K562 (cell line): ENCODE data around the gene IKZF3. TPM values are rescaled to one million over a fixed set of nuclear protein-coding genes. Genes with fewer than 3 reads are reported as not detected.
A peak's percentile ranks its signal among the peaks of the same experiment; 100 is the strongest.
"Not testable (repeated sequence)": the region's sequence is repeated elsewhere in the genome, so short reads cannot be mapped to it uniquely, and the experiment has no call there.

ENCODE experiments used
- ATAC-seq: fragments of 200-7000 bp; cut with Tn5 transposase; 3 replicates; pipeline ENCODE4 v1.9.1; 2020; ENCODE audit warnings: moderate library complexity
- BruUV-seq: library from RNA; stranded (reverse); fragments of 400-500 nt; replicated peaks from 2 replicates; lab custom pipeline; 2021; lab: Mats Ljungman, UMichigan
- CTCF ChIA-PET: fragments of 300-600 bp; formaldehyde crosslinking; extraction: SDS; loops from one replicate; lab custom pipeline; 2021; ENCODE audit warnings: low intra/inter-chr PET ratio; lab: Yijun Ruan, JAX
- POLR2A ChIA-PET: fragments of 300-600, 350-650 bp; sonication (Branson Sonifier 250); formaldehyde crosslinking; extraction: SDS; loops from one replicate; lab custom pipeline; 2021; ENCODE audit warnings: antibody characterized with exemption, inconsistent platforms; lab: Yijun Ruan, JAX
- DNase-seq, 4 experiments: peaks; one replicate each; pipeline versions ENCODE4 v3.0.0 to v3.0.0-alpha.2; 2011 to 2018; ENCODE audit warnings: low spot score in 3 of 4, mixed read lengths in 3 of 4; ENCODE audit errors: extremely low read depth in 1 of 4
- FAIRE-seq: peaks from 2 replicates; lab custom pipeline; 2011; peaks lifted over from hg19 to GRCh38; lab: Jason Lieb, UNC
- H2AFZ ChIP-seq: 2 replicates; pipeline ENCODE4 v1.6.0; 2011; ENCODE audit warnings: low read depth, low read length, control low read depth, inconsistent platforms
- H3K27ac ChIP-seq: fragments of 200-600 bp; 3 replicates; pipeline ENCODE4 v1.8.0; 2011; ENCODE audit warnings: low read depth, mild to moderate bottlenecking, control low read depth, inconsistent platforms, low read length, moderate library complexity, mixed read lengths; ENCODE audit errors: extremely low read depth
- H3K27me3 ChIP-seq, 2 experiments: fragments of 300-600 bp in 1 of 2; 2 replicates in 1 of 2; 3 replicates in 1 of 2; pipeline versions ENCODE4 v1.6.0 to v1.8.0; 2011; ENCODE audit warnings: inconsistent platforms in 2 of 2, low read length in 2 of 2, mild to moderate bottlenecking in 1 of 2, mixed read lengths in 1 of 2, moderate library complexity in 1 of 2; ENCODE audit not compliant: control insufficient read depth in 2 of 2, insufficient read depth in 2 of 2
- H3K36me3 ChIP-seq: fragments of 300-600 bp; 3 replicates; pipeline ENCODE4 v1.8.0; 2011; ENCODE audit warnings: mild to moderate bottlenecking, low read length, inconsistent platforms; ENCODE audit not compliant: control insufficient read depth, insufficient read depth
- H3K4me1 ChIP-seq, 2 experiments: fragments of 200-600 bp in 1 of 2; replicated peaks in 1 of 2; 2 replicates in 1 of 2; 3 replicates in 1 of 2; pipeline versions ENCODE4 v1.5.1 to v1.8.0; 2011; ENCODE audit warnings: inconsistent platforms in 2 of 2, low read length in 2 of 2, mild to moderate bottlenecking in 1 of 2, mixed read lengths in 1 of 2, moderate library complexity in 1 of 2; ENCODE audit not compliant: control insufficient read depth in 2 of 2, insufficient read depth in 2 of 2
- H3K4me2 ChIP-seq: 2 replicates; pipeline ENCODE4 v1.6.1; 2011; ENCODE audit warnings: low read length, control low read depth, inconsistent platforms, mixed read lengths; ENCODE audit not compliant: insufficient read depth
- H3K4me3 ChIP-seq: fragments of 200-600 bp; sonication (generic), shearing (Covaris generic); 2 replicates; pipeline ENCODE4 v1.5.1; 2016; ENCODE audit warnings: control low read depth, inconsistent platforms
- H3K79me2 ChIP-seq: fragments of 200-600 bp; 3 replicates; pipeline ENCODE4 v1.8.0; 2011; ENCODE audit warnings: low read length, inconsistent platforms; ENCODE audit not compliant: control insufficient read depth, insufficient read depth
- H3K9ac ChIP-seq, 2 experiments: 2 replicates each; pipeline versions ENCODE4 v1.6.0 to v1.6.1; 2011; ENCODE audit warnings: low read depth in 2 of 2, low read length in 2 of 2, control low read depth in 1 of 2, inconsistent platforms in 1 of 2, mild to moderate bottlenecking in 1 of 2, mixed read lengths in 1 of 2; ENCODE audit not compliant: insufficient read depth in 1 of 2
- H3K9me1 ChIP-seq: one replicate; pipeline ENCODE4 v1.6.0; 2011; ENCODE audit warnings: inconsistent platforms, mild to moderate bottlenecking, low read length, moderate library complexity; ENCODE audit not compliant: control insufficient read depth, insufficient read depth
- H3K9me3 ChIP-seq: replicated peaks from 2 replicates; pipeline ENCODE4 v1.5.1; 2011; ENCODE audit warnings: low read depth, low read length, inconsistent platforms; ENCODE audit not compliant: control insufficient read depth, insufficient read depth
- H4K20me1 ChIP-seq: replicated peaks from 2 replicates; pipeline ENCODE4 v1.6.1; 2011; ENCODE audit warnings: low read length, inconsistent platforms, mixed read lengths; ENCODE audit not compliant: control insufficient read depth, insufficient read depth
- ARHGAP35 ChIP-seq: fragments of 450-650 bp; IDR thresholded peaks from 2 replicates; pipeline ENCODE4 v1.6.1; 2018; ENCODE audit not compliant: partially characterized antibody
- BCL6 ChIP-seq: fragments of 250-450 bp; sonication (Bioruptor Pico); IDR thresholded peaks from 2 replicates; pipeline ENCODE4 v1.4.0; 2020
- HMGN3 ChIP-seq: IDR thresholded peaks from 2 replicates; pipeline ENCODE4 v1.6.1; 2011; ENCODE audit warnings: borderline replicate concordance, low read depth, mild to moderate bottlenecking, mixed read lengths, low read length; ENCODE audit not compliant: insufficient read length; ENCODE audit errors: extremely low read depth
- HSF4 ChIP-seq: fragments of 250-450 bp; sonication (Bioruptor Pico); IDR thresholded peaks from 2 replicates; pipeline ENCODE4 v2.1.2; 2022; ENCODE audit warnings: mild to moderate bottlenecking, moderate library complexity, borderline replicate concordance
- MEF2D ChIP-seq: conservative IDR thresholded peaks from 2 replicates; pipeline ENCODE4 v1.6.1; 2016; ENCODE audit warnings: low read depth, missing genetic modification characterization, missing compliant biosample characterization
- NKRF ChIP-seq: fragments of 450-650 bp; IDR thresholded peaks from 2 replicates; pipeline ENCODE4 v1.6.1; 2016; ENCODE audit warnings: borderline replicate concordance
- PTTG1 ChIP-seq: fragments of 450-650 bp; IDR thresholded peaks from 2 replicates; pipeline ENCODE4 v1.6.1; 2016; ENCODE audit warnings: low read depth, mild to moderate bottlenecking, missing genetic modification characterization, missing compliant biosample characterization
- RBM15 ChIP-seq: fragments of 200-400 bp; formaldehyde crosslinking; IDR thresholded peaks from 2 replicates; pipeline ENCODE4 v1.6.1; 2018; ENCODE audit warnings: mild to moderate bottlenecking, low read length, moderate library complexity; ENCODE audit not compliant: insufficient read depth
- SMAD2 ChIP-seq: fragments of 150-350 bp; IDR thresholded peaks from 2 replicates; pipeline ENCODE4 v1.6.1; 2014; ENCODE audit warnings: low read depth, mild to moderate bottlenecking, low read length
- TEAD4 ChIP-seq, 2 experiments: sonication (generic) in 1 of 2; formaldehyde crosslinking in 1 of 2; IDR thresholded peaks; 2 replicates each; pipeline versions ENCODE4 v1.6.1 to v1.8.0; 2012 to 2022; ENCODE audit warnings: borderline replicate concordance in 1 of 2, inconsistent platforms in 1 of 2, low read length in 1 of 2, mild to moderate bottlenecking in 1 of 2, missing genetic modification reagents in 1 of 2
- TFAM ChIP-seq: fragments of 250-450 bp; sonication (Bioruptor Pico); conservative IDR thresholded peaks from 2 replicates; pipeline ENCODE4 v1.5.0; 2021; ENCODE audit warnings: mild to moderate bottlenecking, moderate library complexity
- TGIF2 ChIP-seq: sonication (generic); formaldehyde crosslinking; IDR thresholded peaks from 2 replicates; pipeline ENCODE4 v1.8.1; 2022; ENCODE audit warnings: mild to moderate bottlenecking, missing genetic modification reagents, moderate library complexity
- TRIM28 ChIP-seq: fragments of 450-650 bp; IDR thresholded peaks from 2 replicates; pipeline ENCODE4 v1.6.1; 2017
- ZBTB17 ChIP-seq: fragments of 450-650 bp; formaldehyde crosslinking; IDR thresholded peaks from 2 replicates; pipeline ENCODE4 v1.4.0; 2020; ENCODE audit warnings: mild to moderate bottlenecking
- ZC3H4 ChIP-seq: sonication (generic); formaldehyde crosslinking; IDR thresholded peaks from 2 replicates; pipeline ENCODE4 v1.9.0; 2021; ENCODE audit warnings: missing genetic modification reagents, borderline replicate concordance
- ZNF174 ChIP-seq: fragments of 250-450 bp; sonication (Bioruptor Pico); IDR thresholded peaks from 2 replicates; pipeline ENCODE4 v1.4.0; 2020; ENCODE audit warnings: mild to moderate bottlenecking
- ZNF3 ChIP-seq: fragments of 250-450 bp; sonication (Bioruptor Pico); IDR thresholded peaks from 2 replicates; pipeline ENCODE4 v1.5.0; 2021; ENCODE audit warnings: mild to moderate bottlenecking, moderate library complexity
- WGBS: fragments of 100-300 bp; shearing (Covaris generic); methylation state at CpG from one replicate; pipeline ENCODE4 v1.1.6; 2016; ENCODE audit warnings: low coverage, mixed read lengths; ENCODE audit not compliant: insufficient coverage; ENCODE audit errors: missing lambda C conversion rate; 5-methylcytosine and 5-hydroxymethylcytosine counted together
- in situ Hi-C: fragments of 300-500 bp; cut with MboI; formaldehyde crosslinking; loops from 4 replicates; pipeline ENCODE4 v1.15.0; 2018; ENCODE audit warnings: inconsistent platforms, mixed read lengths
- intact Hi-C: fragments of 100-400 bp; cut with micrococcal nuclease; formaldehyde crosslinking; loops from 2 replicates; pipeline ENCODE4 v1.14.2; 2022
- polyA plus RNA-seq, 8 experiments: library from polyadenylated mRNA; depleted of rRNA in 4 of 8; stranded (reverse) in 5 of 8; unstranded in 3 of 8; fragments of >200 nt; fragmentation: Nextera tagmentation in 2 of 8; fragmentation: Illumina TruSeq in 1 of 8; extraction: Ambion mirVana in 2 of 8; extraction: Trizol in 1 of 8; gene quantifications; 2 replicates each; pipeline versions ENCODE4 v1.2.1 to v1.2.3, GENCODE V29; 2011 to 2014; ENCODE audit warnings: inconsistent platforms in 1 of 8, missing spikeins in 1 of 8
- total RNA-seq, 7 experiments: library from RNA; depleted of rRNA in 6 of 7; stranded (reverse); fragments of >200 nt in 6 of 7; fragmentation: Illumina TruSeq in 2 of 7; extraction: Trizol in 2 of 7; gene quantifications; 2 replicates each; pipeline versions ENCODE4 v1.2.1 to v1.2.3, GENCODE V29; 2011 to 2021; ENCODE audit warnings: low replicate concordance in 1 of 7

IKZF3 gene
- total and polyA plus RNA-seq, 9 of the 15 experiments (the other 6 are each of a cell fraction or from before 2014, with no cell fraction given), result 0.06 to 1.6 (median 0.62) TPM

GRCh38 chr17:39714234-39714633 is 149.9 kb downstream of the IKZF3 start (continued):
- TF ChIP-seq NKRF, result no peak
- TF ChIP-seq ZC3H4 (CRISPR knock-in tag), result no peak
- no peak for TF ChIP-seq SMAD2
- no peak for TF ChIP-seq ZNF174

- FAIRE-seq, result no peak
Measured at GRCh38 chr17:39711851-39712250, 152.3 kb downstream of the IKZF3 start.

GRCh38 chr17:39711071-39711470 is 153.0 kb downstream of the IKZF3 start:
- H3K36me3 ChIP-seq, DNase-seq, H4K20me1 ChIP-seq, CTCF ChIA-PET, H3K9ac ChIP-seq, H3K27me3 ChIP-seq, H3K9me1 ChIP-seq, H3K4me2 ChIP-seq, H3K4me3 ChIP-seq, BruUV-seq, in situ Hi-C loops, intact Hi-C loops, H3K79me2 ChIP-seq, H2AFZ ChIP-seq, H3K27ac ChIP-seq, ATAC-seq, FAIRE-seq, H3K9me3 ChIP-seq: not testable (repeated sequence)
- peaks cover 0 to 18% of the 10 kb centered on the region in 2 experiments; a peak in 2 of 5 replicates for H3K4me1 ChIP-seq
- POLR2A ChIA-PET, result interaction anchor here (0.5 to 1.2 kb wide), 4 partner anchors 9 to 22 kb away, joined by 3 to 5 read pairs (median 4); no protein-coding TSS in a partner anchor
- 35% methylated on average over 11 of the region's 11 CpGs for WGBS

More at GRCh38 chr17:39711851-39712250, 152.3 kb downstream of the IKZF3 start:
- Histone ChIP-seq H3K27ac (no peak overlapping the region), H3K4me2 (no peak overlapping the region), H3K4me1 (peaks cover 0 to 24% of the 10 kb centered on the region in 2 experiments; a peak in 2 of 5 replicates), H3K9me3 (no peaks in the 10 kb centered on the region), H3K27me3 (0 out of 5 replicates have a peak, but pooled peaks cover 0 to 5% of the 10 kb centered on the region in 2 experiments), H3K9ac (peak overlapping the region in 1 of 2 experiments; percentile 31; a peak in 1 of 4 replicates), H3K4me3 (no peak overlapping the region), H2AFZ (no peak overlapping the region), H3K79me2 (no peaks in the 10 kb centered on the region), H3K36me3 (no peaks in the 10 kb centered on the region), H4K20me1 (no peaks in the 10 kb centered on the region), H3K9me1 (no peaks in the 10 kb centered on the region)
- DNase-seq (no peak), ATAC-seq (no peak)
- no TSS peak for BruUV-seq
- ChIA-PET CTCF (no interaction called here), POLR2A (no interaction called here)
- WGBS, result 50% methylated on average over 9 of the region's 10 CpGs
- TF ChIP-seq TRIM28, result no peak
- no peak for TF ChIP-seq HMGN3
- TF ChIP-seq HSF4, result no peak
- TF ChIP-seq MEF2D (tag), result no peak
- TF ChIP-seq TFAM (CRISPR knock-in tag), result no peak
- TF ChIP-seq ZBTB17 (CRISPR knock-in tag), result no peak
- TF ChIP-seq ARHGAP35, result no peak
- no peak for TF ChIP-seq RBM15
- TF ChIP-seq BCL6 (CRISPR knock-in tag), result no peak
- TF ChIP-seq TGIF2 (CRISPR knock-in tag), result no peak
- TF ChIP-seq TEAD4 (IDR thresholded peaks at IDR 0.05; ENCODE audit: low read length), result no peak
- TF ChIP-seq TEAD4 (CRISPR knock-in tag; IDR thresholded peaks at IDR 0.05; ENCODE audit: borderline replicate concordance), result no peak
- no peak for TF ChIP-seq ZNF3
- TF ChIP-seq PTTG1, result no peak
- intact Hi-C loops (no loop called here), in situ Hi-C loops (no loop called here)
